ENCODE measurements around the gene DOCK8.

The DOCK8 gene

GRCh38 chr9:347667-348292, 133.1 kb downstream of the DOCK8 start:
- Histone ChIP-seq H4K20me1 (ENCODE audit: insufficient read depth) (no peaks in the 10 kb centered on the region), H3K9ac (no peak overlapping the region), H3K27ac (no peak overlapping the region), H3K79me2 (ENCODE audit: insufficient read depth, low read depth) (no peaks in the 10 kb centered on the region), H3K4me2 (no peak overlapping the region), H2AFZ (ENCODE audit: low read depth) (no peak overlapping the region), H3K36me3 (ENCODE audit: insufficient read depth) (no peaks in the 10 kb centered on the region), H3K27me3 (ENCODE audit: insufficient read depth, low read depth) (no peaks in the 10 kb centered on the region), H3K4me1 (ENCODE audit: low read depth, poor library complexity, severe bottlenecking) (no peaks in the 10 kb centered on the region), H3K4me3 (IDR thresholded peaks at IDR 0.05; ENCODE audit: insufficient read depth, low read depth, low read length) (no peak overlapping the region)
- TF ChIP-seq CTCF (conservative IDR thresholded peaks at IDR 0.05; ENCODE audit: low read depth, low read length) = peak; percentile 73

- Histone ChIP-seq H3K4me1 (ENCODE audit: low read depth, poor library complexity, severe bottlenecking) (no peaks in the 10 kb centered on the region), H3K27ac (no peak overlapping the region), H3K36me3 (ENCODE audit: insufficient read depth) (no peaks in the 10 kb centered on the region)
These were observed 135.7 kb downstream of the DOCK8 start for GRCh38 chr9:350384-350783.

GRCh38 chr9:351916-352315, 137.3 kb downstream of the DOCK8 start:
- no peak overlapping the region for H3K27ac ChIP-seq
- H3K9ac ChIP-seq = no peak overlapping the region
- no peaks in the 10 kb centered on the region for H4K20me1 ChIP-seq (ENCODE audit: insufficient read depth)
- no peak overlapping the region for H2AFZ ChIP-seq (ENCODE audit: low read depth)
- no peak for TF ChIP-seq CTCF (conservative IDR thresholded peaks at IDR 0.05; ENCODE audit: low read depth, low read length)
- no peaks in the 10 kb centered on the region for H3K27me3 ChIP-seq (ENCODE audit: insufficient read depth, low read depth)
- no peaks in the 10 kb centered on the region for H3K36me3 ChIP-seq (ENCODE audit: insufficient read depth)
- H3K4me2 ChIP-seq = no peak overlapping the region
- no peak overlapping the region for H3K4me3 ChIP-seq (IDR thresholded peaks at IDR 0.05; ENCODE audit: insufficient read depth, low read depth, low read length)
- H3K79me2 ChIP-seq (ENCODE audit: insufficient read depth, low read depth) = no peaks in the 10 kb centered on the region
- H3K4me1 ChIP-seq (ENCODE audit: low read depth, poor library complexity, severe bottlenecking) = no peaks in the 10 kb centered on the region

More at GRCh38 chr9:350384-350783, 135.7 kb downstream of the DOCK8 start:
- H3K27me3 ChIP-seq (ENCODE audit: insufficient read depth, low read depth) = no peaks in the 10 kb centered on the region
- H3K4me2 ChIP-seq = no peak overlapping the region
- H2AFZ ChIP-seq (ENCODE audit: low read depth) = no peak overlapping the region
- H4K20me1 ChIP-seq (ENCODE audit: insufficient read depth) = no peaks in the 10 kb centered on the region
- H3K9ac ChIP-seq = no peak overlapping the region
- no peaks in the 10 kb centered on the region for H3K79me2 ChIP-seq (ENCODE audit: insufficient read depth, low read depth)
- TF ChIP-seq CTCF (conservative IDR thresholded peaks at IDR 0.05; ENCODE audit: low read depth, low read length) = no peak
- H3K4me3 ChIP-seq (IDR thresholded peaks at IDR 0.05; ENCODE audit: insufficient read depth, low read depth, low read length) = no peak overlapping the region

- no peaks in the 10 kb centered on the region for H3K36me3 ChIP-seq (ENCODE audit: insufficient read depth)
- no peak for TF ChIP-seq CTCF (conservative IDR thresholded peaks at IDR 0.05; ENCODE audit: low read depth, low read length)
These were observed 138.4 kb downstream of the DOCK8 start for GRCh38 chr9:353077-353476.

More at GRCh38 chr9:353077-353476, 138.4 kb downstream of the DOCK8 start:
- no peak overlapping the region for H3K4me2 ChIP-seq
- no peaks in the 10 kb centered on the region for H3K4me1 ChIP-seq (ENCODE audit: low read depth, poor library complexity, severe bottlenecking)
- H2AFZ ChIP-seq (ENCODE audit: low read depth) = no peak overlapping the region
- H4K20me1 ChIP-seq (ENCODE audit: insufficient read depth) = no peaks in the 10 kb centered on the region
- H3K9ac ChIP-seq = no peak overlapping the region
- no peaks in the 10 kb centered on the region for H3K79me2 ChIP-seq (ENCODE audit: insufficient read depth, low read depth)
- H3K4me3 ChIP-seq (IDR thresholded peaks at IDR 0.05; ENCODE audit: insufficient read depth, low read depth, low read length) = no peak overlapping the region
- no peak overlapping the region for H3K27ac ChIP-seq
- H3K27me3 ChIP-seq (ENCODE audit: insufficient read depth, low read depth) = no peaks in the 10 kb centered on the region
